ENCODE measurements around the gene TMA16. TPM values are rescaled to one million over a fixed set of nuclear protein-coding genes. Genes with fewer than 3 reads are reported as not detected.

The TMA16 gene
- total and polyA plus RNA-seq, 2 donors (not counting 1 experiment from before 2014, with no cell fraction given) = 6.5 to 40.5 TPM

GRCh38 chr4:163542275-163542674, 47.8 kb downstream of the TMA16 start:
- Mint-ChIP-seq H3K4me1 (peaks cover 14% of the 10 kb centered on the region), H3K27me3 (no peaks in the 10 kb centered on the region), H3K27ac (peak overlapping the region; percentile 72), H3K9me3 (ENCODE audit: insufficient read depth) (no peaks in the 10 kb centered on the region), H3K4me3 (no peak overlapping the region)
- Histone ChIP-seq H3K9me3 (ENCODE audit: control extremely low read depth in 1 of 3, control insufficient read depth in 2 of 3, insufficient read depth in 1 of 3, low read length in 2 of 3) (no peaks in the 10 kb centered on the region), H3K36me3 (replicated peaks in 1 of 2; ENCODE audit: control extremely low read depth in 1 of 2, control insufficient read depth in 1 of 2, extremely low read depth in 1 of 2, insufficient read depth in 2 of 2, low read length in 1 of 2) (peaks cover 6 to 94% of the 10 kb centered on the region in 2 experiments), H3K9ac (ENCODE audit: low read length) (no peak overlapping the region), H4K20me1 (ENCODE audit: control insufficient read depth, insufficient read depth, low read length, poor library complexity, severe bottlenecking) (peaks cover 50% of the 10 kb centered on the region), H3K4me1 (ENCODE audit: control insufficient read depth in 2 of 2, insufficient read depth in 2 of 2, low read length in 2 of 2) (peaks cover 17 to 19% of the 10 kb centered on the region in 2 donors), H2AFZ (ENCODE audit: insufficient read depth, low read depth, low read length, poor library complexity, severe bottlenecking) (no peak overlapping the region), H3K79me2 (ENCODE audit: control insufficient read depth, insufficient read depth, low read length) (peaks cover 94% of the 10 kb centered on the region), H3K27ac (ENCODE audit: low read length in 2 of 2) (peak overlapping the region in 1 of 2 donors; percentile 58), H3K4me2 (replicated peaks; ENCODE audit: low read depth, low read length, poor library complexity, severe bottlenecking) (no peak overlapping the region), H3K27me3 (replicated peaks in 1 of 4; ENCODE audit: control extremely low read depth in 1 of 4, control insufficient read depth in 3 of 4, insufficient read depth in 4 of 4, low read length in 3 of 4) (no peaks in the 10 kb centered on the region), H3K4me3 (ENCODE audit: control extremely low read depth in 1 of 5, extremely low read depth in 1 of 5, insufficient read depth in 1 of 5, low read depth in 2 of 5, low read length in 4 of 5) (no peak overlapping the region)
- TF ChIP-seq EZH2 (IDR thresholded peaks at IDR 0.05; ENCODE audit: borderline replicate concordance, insufficient read depth, low read depth, low read length, poor library complexity, severe bottlenecking) = no peak
- no peak for TF ChIP-seq CTCF (IDR thresholded peaks at IDR 0.05)
- intact Hi-C loops (cut with micrococcal nuclease) = loop anchor here (10.0 kb wide), 1 partner anchor 497 kb away; no protein-coding TSS in a partner anchor
- WGBS (ENCODE audit: insufficient coverage) = 100% methylated on average over 1 of the region's 3 CpGs
- DNase-seq (no peak), ATAC-seq (ENCODE audit: low read depth) (no peak)
- ChIA-PET CTCF (interaction anchor here (1.4 to 6.8 kb wide), 11 partner anchors 10 to 1044 kb away, joined by 5 to 63 read pairs (median 8); partner anchors contain the start of gene TMA16), POLR2A (interaction anchor here (1.5 kb wide), 1 partner anchor 48 kb away, joined by 5 read pairs; the partner anchor contains the start of gene TMA16)

- Histone ChIP-seq H3K36me3 (replicated peaks in 1 of 2; ENCODE audit: control extremely low read depth in 1 of 2, control insufficient read depth in 1 of 2, extremely low read depth in 1 of 2, insufficient read depth in 2 of 2, low read length in 1 of 2) (peaks cover 6 to 84% of the 10 kb centered on the region in 2 experiments), H3K79me2 (ENCODE audit: control insufficient read depth, insufficient read depth, low read length) (peaks cover 96% of the 10 kb centered on the region), H3K27ac (ENCODE audit: low read length in 2 of 2) (peak overlapping the region; percentile 17 to 58), H3K27me3 (replicated peaks in 1 of 4; ENCODE audit: control extremely low read depth in 1 of 4, control insufficient read depth in 3 of 4, insufficient read depth in 4 of 4, low read length in 3 of 4) (no peaks in the 10 kb centered on the region), H3K9ac (ENCODE audit: low read length) (no peak overlapping the region), H3K4me3 (ENCODE audit: control extremely low read depth in 1 of 5, extremely low read depth in 1 of 5, insufficient read depth in 1 of 5, low read depth in 2 of 5, low read length in 4 of 5) (no peak overlapping the region), H2AFZ (ENCODE audit: insufficient read depth, low read depth, low read length, poor library complexity, severe bottlenecking) (peak overlapping the region; percentile 36), H4K20me1 (ENCODE audit: control insufficient read depth, insufficient read depth, low read length, poor library complexity, severe bottlenecking) (peaks cover 50% of the 10 kb centered on the region), H3K4me1 (ENCODE audit: control insufficient read depth in 2 of 2, insufficient read depth in 2 of 2, low read length in 2 of 2) (peaks cover 27 to 28% of the 10 kb centered on the region in 2 donors), H3K4me2 (replicated peaks; ENCODE audit: low read depth, low read length, poor library complexity, severe bottlenecking) (peak overlapping the region; percentile 41), H3K9me3 (ENCODE audit: control extremely low read depth in 1 of 3, control insufficient read depth in 2 of 3, insufficient read depth in 1 of 3, low read length in 2 of 3) (no peaks in the 10 kb centered on the region)
- POLR2A ChIA-PET = no interaction called here
- intact Hi-C loops (cut with micrococcal nuclease) = loop anchor here (1.0 to 10.0 kb wide), 5 partner anchors 50 to 1047 kb away; partner anchors contain the start of genes NAF1 and TMA16
- CTCF ChIA-PET = interaction anchor here (0.7 to 28.8 kb wide), 11 partner anchors 8 to 131 kb away, joined by 3 to 1334 read pairs (median 8); no protein-coding TSS in a partner anchor
- ATAC-seq (ENCODE audit: low read depth) = peak; percentile 88
- peak; percentile 95 for TF ChIP-seq CTCF (IDR thresholded peaks at IDR 0.05)
- TF ChIP-seq EZH2 (IDR thresholded peaks at IDR 0.05; ENCODE audit: borderline replicate concordance, insufficient read depth, low read depth, low read length, poor library complexity, severe bottlenecking) = no peak
- Mint-ChIP-seq H3K27ac (no peak overlapping the region), H3K4me3 (no peak overlapping the region), H3K27me3 (no peaks in the 10 kb centered on the region), H3K4me1 (peaks cover 23% of the 10 kb centered on the region), H3K9me3 (ENCODE audit: insufficient read depth) (no peaks in the 10 kb centered on the region)
- peak; percentile 84 for DNase-seq
- WGBS (ENCODE audit: insufficient coverage) = 0% methylated on average over 6 of the region's 12 CpGs
Observed at GRCh38 chr4:163544407-163545038, 50.0 kb downstream of the TMA16 start.
